OCI-LY3 (cell line): ENCODE data around the gene ZSCAN18.

Experiments
- CTCF ChIP-seq: fragments of 200-600, 300-600 bp; sonication (generic); IDR thresholded peaks from 2 replicates; pipeline ENCODE4 v1.5.1; 2014; ENCODE audit warnings: antibody characterized with exemption, low read length, low read depth
- EZH2phosphoT487 ChIP-seq: fragments of 200-600 bp; shearing (Covaris generic); IDR thresholded peaks from 2 replicates; pipeline ENCODE4 v1.6.1; 2018; ENCODE audit warnings: antibody characterized with exemption, mixed run types, low read depth

GRCh38 chr19:58088521-58089052 lies 9.4 kb downstream of the ZSCAN18 start:
- TF ChIP-seq CTCF (no peak), EZH2phosphoT487 (no peak)
